Immature natural killer cell (primary cell): ENCODE results near the gene CPM. TPM values are rescaled to one million over a fixed set of nuclear protein-coding genes. Genes with fewer than 3 reads are reported as not detected.
"Not testable (repeated sequence)": the region's sequence is repeated elsewhere in the genome, so short reads cannot be mapped to it uniquely, and the experiment has no call there.

ENCODE experiments used
- DNase-seq, 3 donors: peaks; one replicate each; pipeline ENCODE4 v3.0.0; 2022; ENCODE audit warnings: mixed read lengths in 1 of 3
- H3K27ac Mint-ChIP-seq, 6 donors: one replicate each; pipeline ENCODE4 v1.8.0; 2020; ENCODE audit warnings: mixed read lengths in 6 of 6, mild to moderate bottlenecking in 5 of 6, inconsistent platforms in 4 of 6, moderate library complexity in 3 of 6
- H3K27me3 Mint-ChIP-seq, 3 donors: one replicate each; pipeline ENCODE4 v1.8.0; 2020 to 2021; ENCODE audit warnings: low read depth in 3 of 3, mild to moderate bottlenecking in 3 of 3, mixed read lengths in 3 of 3, moderate library complexity in 3 of 3, inconsistent platforms in 1 of 3
- H3K36me3 Mint-ChIP-seq, 3 donors: one replicate each; pipeline ENCODE4 v1.8.0; 2020; ENCODE audit warnings: mixed read lengths in 3 of 3, inconsistent platforms in 2 of 3, mild to moderate bottlenecking in 2 of 3
- H3K4me1 Mint-ChIP-seq, 2 donors: one replicate each; pipeline ENCODE4 v1.8.0; 2020; ENCODE audit warnings: inconsistent platforms in 2 of 2, mild to moderate bottlenecking in 2 of 2, mixed read lengths in 2 of 2, moderate library complexity in 1 of 2
- H3K4me3 Mint-ChIP-seq, 5 donors: one replicate each; pipeline ENCODE4 v1.8.0; 2020; ENCODE audit warnings: mild to moderate bottlenecking in 5 of 5, mixed read lengths in 5 of 5, inconsistent platforms in 3 of 5, moderate library complexity in 3 of 5
- H3K9me3 Mint-ChIP-seq, 6 donors: one replicate each; pipeline ENCODE4 v1.8.0; 2020; ENCODE audit warnings: mild to moderate bottlenecking in 6 of 6, mixed read lengths in 6 of 6, inconsistent platforms in 4 of 6, moderate library complexity in 3 of 6
- polyA plus RNA-seq, 3 donors: library from polyadenylated mRNA; unstranded; fragments of 300-500 nt; fragmentation: Illumina TruSeq; gene quantifications; one replicate each; pipeline ENCODE4 v1.2.3, GENCODE V29; 2021

The CPM gene
- polyA plus RNA-seq, 3 donors from 2014 or later = 0.06 to 0.69 TPM; not detected in 1

GRCh38 chr12:68873316-68873715 lies 59.7 kb downstream of the CPM start:
- no peak for DNase-seq
- H3K9me3 Mint-ChIP-seq = no peaks in the 10 kb centered on the region
- no peaks in the 10 kb centered on the region for H3K4me1 Mint-ChIP-seq
- no peak overlapping the region for H3K27ac Mint-ChIP-seq
- H3K27me3 Mint-ChIP-seq = peaks cover 1 to 4% (median 1%) of the 10 kb centered on the region in 3 donors
- no peaks in the 10 kb centered on the region for H3K36me3 Mint-ChIP-seq
- no peak overlapping the region for H3K4me3 Mint-ChIP-seq

GRCh38 chr12:68871921-68872320 lies 61.0 kb downstream of the CPM start:
- no peaks in the 10 kb centered on the region for H3K9me3 Mint-ChIP-seq
- no peak overlapping the region for H3K27ac Mint-ChIP-seq

GRCh38 chr12:68871396-68871795 lies 61.6 kb downstream of the CPM start:
- peaks cover 1 to 4% (median 1%) of the 10 kb centered on the region in 3 donors for H3K27me3 Mint-ChIP-seq
- H3K27ac Mint-ChIP-seq = no peak overlapping the region
- no peak overlapping the region for H3K4me3 Mint-ChIP-seq
- no peaks in the 10 kb centered on the region for H3K4me1 Mint-ChIP-seq
- no peak for DNase-seq
- no peaks in the 10 kb centered on the region for H3K36me3 Mint-ChIP-seq
- H3K9me3 Mint-ChIP-seq = no peaks in the 10 kb centered on the region

More at GRCh38 chr12:68871921-68872320, 61.0 kb downstream of the CPM start:
- Mint-ChIP-seq H3K27me3 (peaks cover 1 to 4% (median 1%) of the 10 kb centered on the region in 3 donors), H3K4me3 (no peak overlapping the region), H3K4me1 (no peaks in the 10 kb centered on the region), H3K36me3 (no peaks in the 10 kb centered on the region)
- no peak for DNase-seq

- Mint-ChIP-seq H3K4me3 (no peak overlapping the region), H3K27me3 (peaks cover 1 to 4% (median 1%) of the 10 kb centered on the region in 3 donors), H3K27ac (no peak overlapping the region), H3K4me1 (no peaks in the 10 kb centered on the region), H3K9me3 (no peaks in the 10 kb centered on the region), H3K36me3 (no peaks in the 10 kb centered on the region)
- DNase-seq = no peak
Measured at GRCh38 chr12:68870443-68870842, 62.5 kb downstream of the CPM start.

- Mint-ChIP-seq H3K9me3 (no peaks in the 10 kb centered on the region), H3K36me3 (no peaks in the 10 kb centered on the region), H3K27me3 (peaks cover 1 to 4% (median 1%) of the 10 kb centered on the region in 3 donors), H3K4me3 (no peak overlapping the region), H3K27ac (no peak overlapping the region), H3K4me1 (no peaks in the 10 kb centered on the region)
- DNase-seq = no peak
Measured at GRCh38 chr12:68870011-68870410, 63.0 kb downstream of the CPM start.

GRCh38 chr12:68868043-68868790 lies 64.8 kb downstream of the CPM start:
- no peak overlapping the region for H3K27ac Mint-ChIP-seq
- peaks cover 1 to 4% (median 3%) of the 10 kb centered on the region in 3 donors for H3K27me3 Mint-ChIP-seq
- no peak for DNase-seq
- no peak overlapping the region for H3K4me3 Mint-ChIP-seq
- no peaks in the 10 kb centered on the region for H3K9me3 Mint-ChIP-seq
- no peaks in the 10 kb centered on the region for H3K36me3 Mint-ChIP-seq
- H3K4me1 Mint-ChIP-seq = no peaks in the 10 kb centered on the region

GRCh38 chr12:68867606-68868005 lies 65.4 kb downstream of the CPM start:
- H3K36me3 Mint-ChIP-seq = no peaks in the 10 kb centered on the region
- no peaks in the 10 kb centered on the region for H3K9me3 Mint-ChIP-seq
- H3K4me1 Mint-ChIP-seq = no peaks in the 10 kb centered on the region
- DNase-seq = no peak
- H3K27ac Mint-ChIP-seq = no peak overlapping the region
- peaks cover 1 to 3% (median 1%) of the 10 kb centered on the region in 3 donors for H3K27me3 Mint-ChIP-seq
- no peak overlapping the region for H3K4me3 Mint-ChIP-seq

- H3K4me1 Mint-ChIP-seq = no peaks in the 10 kb centered on the region
- H3K27me3 Mint-ChIP-seq = peaks cover 1 to 3% (median 3%) of the 10 kb centered on the region in 3 donors
- no peak overlapping the region for H3K4me3 Mint-ChIP-seq
- no peaks in the 10 kb centered on the region for H3K9me3 Mint-ChIP-seq
- no peak for DNase-seq
- H3K36me3 Mint-ChIP-seq = no peaks in the 10 kb centered on the region
- no peak overlapping the region for H3K27ac Mint-ChIP-seq
Measured at GRCh38 chr12:68866950-68867349, 66.0 kb downstream of the CPM start.

GRCh38 chr12:68865399-68866164 lies 67.4 kb downstream of the CPM start:
- no peak overlapping the region for H3K27ac Mint-ChIP-seq
- H3K36me3 Mint-ChIP-seq = no peaks in the 10 kb centered on the region
- no peaks in the 10 kb centered on the region for H3K4me1 Mint-ChIP-seq
- H3K27me3 Mint-ChIP-seq = peaks cover 0 to 3% (median 3%) of the 10 kb centered on the region in 3 donors
- no peak overlapping the region for H3K4me3 Mint-ChIP-seq
- no peak for DNase-seq
- H3K9me3 Mint-ChIP-seq = no peaks in the 10 kb centered on the region

GRCh38 chr12:68864604-68865003 lies 68.4 kb downstream of the CPM start:
- no peak overlapping the region for H3K4me3 Mint-ChIP-seq
- no peak overlapping the region for H3K27ac Mint-ChIP-seq
- H3K4me1 Mint-ChIP-seq = no peaks in the 10 kb centered on the region

GRCh38 chr12:68863886-68864454 lies 69.0 kb downstream of the CPM start:
- not testable (repeated sequence) for DNase-seq, H3K9me3 Mint-ChIP-seq, H3K4me3 Mint-ChIP-seq, H3K27ac Mint-ChIP-seq, H3K36me3 Mint-ChIP-seq, H3K27me3 Mint-ChIP-seq, H3K4me1 Mint-ChIP-seq

More at GRCh38 chr12:68864604-68865003, 68.4 kb downstream of the CPM start:
- Mint-ChIP-seq H3K27me3 (peaks cover 3 to 4% (median 3%) of the 10 kb centered on the region in 3 donors), H3K9me3 (no peaks in the 10 kb centered on the region), H3K36me3 (no peaks in the 10 kb centered on the region)
- DNase-seq = no peak

GRCh38 chr12:68863109-68863770 lies 69.7 kb downstream of the CPM start:
- H3K27me3 Mint-ChIP-seq = peaks cover 3 to 5% (median 4%) of the 10 kb centered on the region in 3 donors
- H3K4me1 Mint-ChIP-seq = no peaks in the 10 kb centered on the region
- H3K36me3 Mint-ChIP-seq = no peaks in the 10 kb centered on the region
- H3K4me3 Mint-ChIP-seq = no peak overlapping the region
- H3K9me3 Mint-ChIP-seq = no peaks in the 10 kb centered on the region
- DNase-seq = no peak
- no peak overlapping the region for H3K27ac Mint-ChIP-seq

GRCh38 chr12:68861890-68862289 lies 71.1 kb downstream of the CPM start:
- DNase-seq = no peak
- H3K27ac Mint-ChIP-seq = no peak overlapping the region
- no peaks in the 10 kb centered on the region for H3K9me3 Mint-ChIP-seq
- no peak overlapping the region for H3K4me3 Mint-ChIP-seq
- no peaks in the 10 kb centered on the region for H3K4me1 Mint-ChIP-seq
- peaks cover 3 to 5% (median 4%) of the 10 kb centered on the region in 3 donors for H3K27me3 Mint-ChIP-seq
- H3K36me3 Mint-ChIP-seq = no peaks in the 10 kb centered on the region

GRCh38 chr12:68856510-68856909 lies 76.5 kb downstream of the CPM start:
- H3K4me3 Mint-ChIP-seq = no peak overlapping the region
- H3K4me1 Mint-ChIP-seq = no peaks in the 10 kb centered on the region
- H3K27ac Mint-ChIP-seq = no peak overlapping the region
- H3K36me3 Mint-ChIP-seq = no peaks in the 10 kb centered on the region
- peaks cover 0 to 6% (median 3%) of the 10 kb centered on the region in 3 donors for H3K27me3 Mint-ChIP-seq
- DNase-seq = no peak
- H3K9me3 Mint-ChIP-seq = no peaks in the 10 kb centered on the region
